T-helper 1 cell treated with Interleukin-12 subunit alpha and Interleukin-12 subunit beta and Interleukin-4 antibody, amounts not matched to agents 30 ng/mL and 1 ng/mL, for 36 hours (primary cell): ENCODE data around the gene SMARCAL1. TPM values are rescaled to one million over a fixed set of nuclear protein-coding genes. Genes with fewer than 3 reads are reported as not detected.

ENCODE experiments used
- intact Hi-C: fragments of 100-400 bp; cut with micrococcal nuclease; formaldehyde crosslinking; loops from one replicate; pipeline ENCODE4 v1.15.1; 2024
- total RNA-seq: library from RNA; stranded (reverse); gene quantifications from 2 replicates; pipeline ENCODE4 v1.2.3, GENCODE V29; 2022

SMARCAL1 gene
- total RNA-seq, 1 donor from 2014 or later, result 29.6 TPM

GRCh38 chr2:216392018-216392562, 20.2 kb upstream of the SMARCAL1 start:
- intact Hi-C loops, result no loop called here

DNA sequence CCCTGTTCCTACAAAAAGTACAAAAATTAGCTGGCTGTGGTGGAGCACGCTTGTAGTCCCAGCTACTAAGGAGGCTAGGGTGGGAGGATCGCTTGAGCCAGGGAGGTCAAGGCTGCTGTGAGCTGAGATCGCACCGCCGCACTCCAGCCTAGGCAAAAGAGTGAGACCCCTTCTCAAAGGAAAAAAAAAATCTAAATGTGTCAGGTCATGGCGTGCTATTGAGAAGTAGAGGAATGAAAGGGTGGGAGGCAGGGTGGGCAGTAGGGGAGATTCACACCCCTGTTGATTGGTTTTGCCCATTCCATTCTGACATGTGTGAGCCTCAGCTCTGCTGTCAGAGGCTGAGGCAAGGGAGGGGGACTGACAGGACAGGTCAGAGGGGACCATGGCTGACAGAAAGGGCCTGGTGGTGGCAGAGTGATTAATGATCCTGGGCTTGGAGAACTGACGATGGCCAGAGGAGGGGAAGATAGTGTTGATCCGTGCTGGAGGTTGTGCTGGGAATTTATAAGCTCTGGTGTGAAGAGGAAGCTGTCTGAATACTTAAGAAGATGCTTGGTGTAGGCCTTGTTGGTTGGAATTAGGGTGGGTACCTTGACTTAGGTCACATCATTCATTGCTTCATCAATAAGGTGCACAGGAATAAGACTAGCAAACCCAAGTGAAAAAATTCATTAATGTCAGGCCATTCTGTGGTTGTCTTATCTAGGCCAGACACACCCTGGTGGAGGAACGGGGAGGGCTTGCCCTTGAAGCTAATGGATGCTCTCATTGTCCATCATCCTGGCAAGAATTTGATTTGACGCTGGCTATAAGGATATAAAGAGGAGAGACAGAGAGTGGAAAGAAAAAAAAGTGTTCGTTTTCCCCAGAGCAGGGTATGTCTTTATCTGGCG, 19.1 kb upstream of the SMARCAL1 start:
- intact Hi-C loops, result no loop called here

DNA sequence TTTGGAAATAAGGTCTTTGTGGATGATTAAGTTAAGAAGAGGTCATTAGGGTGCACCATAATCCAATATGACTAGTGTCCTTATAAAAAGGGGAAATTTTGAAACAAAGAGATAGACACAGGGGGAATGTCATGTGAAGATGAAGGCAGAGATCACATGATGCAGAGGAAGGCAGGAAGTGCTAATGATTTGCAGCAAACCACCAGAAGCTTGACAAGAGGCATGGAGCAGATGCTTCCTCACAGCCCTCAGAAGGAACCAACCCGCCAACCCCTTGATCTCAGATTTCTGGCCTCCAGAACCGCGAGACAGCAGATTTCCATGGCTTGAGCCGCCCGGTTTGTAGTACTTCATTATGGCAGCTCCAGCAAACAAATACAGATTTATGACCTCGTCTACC, 17.4 kb upstream of the SMARCAL1 start:
- intact Hi-C loops, result no loop called here

DNA sequence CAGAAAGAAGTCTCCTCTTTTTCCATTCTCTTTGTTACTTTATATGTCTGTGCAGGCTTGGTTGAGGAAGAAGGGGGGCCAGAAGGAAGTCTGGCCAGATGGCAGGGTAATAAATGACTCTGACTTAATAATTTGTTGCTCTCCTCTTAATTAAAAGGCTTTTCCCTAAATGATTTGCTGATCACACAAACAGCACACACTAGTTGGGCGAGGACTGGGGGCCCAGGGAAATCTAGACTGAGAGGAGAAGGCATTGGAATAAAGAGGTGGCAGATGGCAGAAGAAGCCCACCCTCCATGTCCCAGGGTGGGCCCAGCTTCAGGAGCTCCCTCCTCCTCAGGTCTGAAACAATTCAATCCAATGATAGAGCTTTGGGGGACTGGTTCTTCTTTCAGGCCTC, 12.7 kb upstream of the SMARCAL1 start:
- intact Hi-C loops, result no loop called here

DNA sequence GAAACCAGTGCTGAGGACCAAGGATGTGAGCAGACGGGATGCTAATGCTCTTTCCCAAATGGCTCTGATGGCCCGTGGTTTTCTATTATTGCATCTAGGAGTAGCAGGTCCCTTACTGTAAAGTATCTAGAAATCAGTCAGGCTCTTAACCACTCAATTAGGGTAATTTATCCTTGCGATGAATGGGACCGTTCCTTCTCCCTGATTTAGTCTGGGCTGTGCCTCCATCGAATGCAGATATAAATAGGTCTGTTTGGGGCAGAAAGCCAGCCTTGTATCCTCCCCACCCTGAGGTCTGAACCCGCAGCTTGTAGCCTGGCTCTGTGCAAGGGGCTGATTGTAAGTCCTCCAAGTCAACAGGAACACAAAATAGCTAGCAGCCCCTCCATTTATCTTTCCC, 9.5 kb upstream of the SMARCAL1 start:
- intact Hi-C loops, result no loop called here

DNA sequence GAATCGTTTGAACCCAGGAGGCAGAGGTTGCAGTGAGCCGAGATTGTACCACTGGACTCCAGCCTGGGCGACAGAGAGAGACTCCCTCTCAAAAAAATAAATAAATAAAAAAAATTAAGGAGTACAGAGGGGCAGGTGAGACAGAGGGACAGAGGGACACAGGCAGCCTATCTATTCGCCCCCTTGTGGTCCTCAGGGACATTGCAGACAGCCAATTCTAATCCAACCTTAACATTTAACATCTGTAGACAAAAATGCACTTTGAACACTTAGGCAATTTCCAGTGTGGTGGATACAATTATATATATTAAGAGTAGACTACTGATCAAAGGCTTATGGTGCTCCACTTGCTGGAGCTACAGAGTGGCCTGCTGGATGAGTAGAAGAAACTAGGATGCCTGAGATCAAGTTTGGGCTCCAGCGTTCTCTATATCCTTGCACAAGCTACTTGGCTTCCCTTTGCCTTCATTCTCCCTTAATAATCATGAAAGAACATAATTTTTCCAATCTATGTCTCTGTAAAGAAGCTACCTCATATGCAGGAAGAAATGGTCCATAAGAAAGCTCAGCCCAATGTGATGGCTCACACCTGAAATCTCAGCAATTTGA, 8.2 kb upstream of the SMARCAL1 start:
- intact Hi-C loops, result loop anchor here (1.0 to 2.0 kb wide), 7 partner anchors 51 to 370 kb away; no protein-coding TSS in a partner anchor

DNA sequence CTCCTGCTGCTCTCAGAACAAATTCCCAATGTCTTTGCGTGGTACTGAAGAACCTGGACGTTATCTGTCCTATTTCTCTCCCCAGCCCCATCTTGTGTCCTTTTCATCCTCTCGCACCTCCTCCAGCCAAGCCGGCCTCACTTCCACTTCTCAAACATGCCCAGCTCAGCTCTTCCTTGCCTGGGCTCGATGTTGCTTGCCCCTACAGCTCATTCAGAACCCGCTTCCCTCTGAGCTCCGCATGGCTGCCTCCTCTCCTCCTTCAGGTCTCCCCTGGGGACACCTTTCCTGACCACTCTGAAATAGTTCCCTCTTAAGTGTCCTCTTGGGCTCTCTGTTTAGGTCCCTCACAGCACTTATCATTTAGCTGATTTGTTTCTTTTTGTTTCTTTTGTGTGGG, 6.7 kb upstream of the SMARCAL1 start:
- intact Hi-C loops, result loop anchor here (2.0 kb wide), 3 partner anchors 183 to 261 kb away; no protein-coding TSS in a partner anchor

- intact Hi-C loops, result loop anchor here (1.0 kb wide), 1 partner anchor 19 kb away; no protein-coding TSS in a partner anchor
Observed at GRCh38 chr2:216406826-216407225, 5.5 kb upstream of the SMARCAL1 start.

DNA sequence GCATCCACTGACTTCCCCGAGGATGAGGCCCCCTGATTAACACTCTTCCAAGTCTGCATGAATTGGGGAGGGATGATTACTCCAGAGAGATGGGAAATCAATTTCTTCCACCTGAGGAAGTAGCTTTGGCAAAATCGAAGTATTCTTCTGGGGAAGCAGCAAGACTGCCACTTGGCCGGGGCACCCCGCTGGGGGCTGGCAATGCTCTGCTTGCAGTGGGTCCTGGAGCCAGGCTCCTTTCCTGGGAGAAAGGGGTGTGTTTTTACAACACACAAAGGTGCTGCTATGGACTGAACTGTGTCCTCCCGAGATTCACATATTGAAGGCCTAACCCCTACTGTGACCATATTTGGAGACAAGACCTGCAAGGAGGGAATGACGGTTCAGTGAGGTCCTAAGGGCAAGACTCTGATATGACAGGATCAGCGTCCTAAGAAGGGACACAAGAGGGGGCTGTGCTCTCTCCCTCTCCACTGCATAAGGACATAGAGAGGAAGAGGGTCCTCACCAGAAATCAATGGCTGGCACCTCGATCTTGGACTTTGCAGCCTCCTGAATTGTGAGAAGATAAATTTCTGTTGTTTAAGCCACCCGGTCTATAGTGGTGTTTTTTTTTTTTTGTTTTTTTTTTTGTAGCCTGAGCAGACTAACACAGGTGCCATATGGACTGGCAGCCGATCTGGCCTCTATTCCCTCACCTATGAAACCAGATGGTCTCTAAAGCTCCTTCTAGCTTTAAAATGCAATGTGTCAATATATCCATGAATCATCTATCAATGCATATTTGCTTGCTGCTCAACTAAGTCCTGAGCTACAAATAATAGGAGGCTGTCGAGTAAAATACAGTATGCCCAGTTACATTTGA, 3.6 kb upstream of the SMARCAL1 start:
- intact Hi-C loops, result no loop called here

- intact Hi-C loops, result loop anchor here (5.0 kb wide), 1 partner anchor 1817 kb away; no protein-coding TSS in a partner anchor
Observed at GRCh38 chr2:216410550-216410949, 1.7 kb upstream of the SMARCAL1 start.

GRCh38 chr2:216413882-216414281, 1.6 kb downstream of the SMARCAL1 start:
- intact Hi-C loops, result loop anchor here (2.0 to 5.0 kb wide), 2 partner anchors 25 to 1813 kb away; no protein-coding TSS in a partner anchor

DNA sequence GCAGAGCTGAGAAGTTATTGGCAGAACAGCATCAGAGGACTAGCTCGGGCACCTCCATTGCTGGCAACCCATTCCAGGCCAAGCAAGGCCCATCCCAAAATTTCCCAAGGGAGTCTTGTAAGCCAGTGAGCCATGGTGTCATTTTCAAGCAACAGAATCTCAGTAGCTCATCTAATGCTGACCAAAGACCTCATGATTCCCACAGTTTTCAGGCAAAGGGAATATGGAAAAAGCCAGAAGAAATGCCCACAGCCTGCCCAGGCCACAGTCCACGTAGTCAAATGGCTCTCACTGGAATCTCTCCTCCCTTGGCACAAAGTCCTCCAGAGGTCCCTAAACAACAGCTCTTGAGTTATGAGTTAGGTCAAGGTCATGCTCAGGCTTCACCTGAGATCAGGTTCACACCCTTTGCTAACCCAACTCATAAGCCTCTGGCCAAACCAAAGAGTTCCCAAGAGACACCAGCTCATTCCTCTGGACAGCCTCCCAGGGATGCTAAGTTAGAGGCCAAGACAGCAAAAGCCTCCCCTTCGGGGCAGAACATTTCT, 2.6 kb downstream of the SMARCAL1 start:
- intact Hi-C loops, result loop anchor here (5.0 kb wide), 1 partner anchor 1812 kb away; no protein-coding TSS in a partner anchor

DNA sequence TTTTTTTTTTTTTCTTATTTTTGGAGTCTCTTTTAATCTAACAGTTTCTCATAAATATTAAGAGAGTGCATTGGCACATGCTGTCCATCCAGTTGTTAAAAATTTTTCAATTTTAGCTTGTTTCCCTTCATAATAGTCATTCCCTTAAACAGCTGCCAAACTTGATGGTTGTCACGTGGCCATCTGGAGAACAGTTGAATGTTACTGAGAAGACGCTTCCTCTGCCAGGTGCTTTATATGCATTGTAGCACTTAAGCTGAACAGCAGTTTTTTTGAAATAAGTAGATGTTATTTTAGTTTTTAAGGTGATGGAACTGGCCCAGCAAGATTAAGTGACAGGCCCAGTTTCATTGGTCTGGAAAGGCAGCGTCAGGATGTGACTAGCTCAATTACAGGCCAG, 3.3 kb downstream of the SMARCAL1 start:
- intact Hi-C loops, result no loop called here

- intact Hi-C loops, result no loop called here
Observed at GRCh38 chr2:216416571-216417307, 4.5 kb downstream of the SMARCAL1 start.

- intact Hi-C loops, result no loop called here
Observed at GRCh38 chr2:216418981-216419380, 6.7 kb downstream of the SMARCAL1 start.

DNA sequence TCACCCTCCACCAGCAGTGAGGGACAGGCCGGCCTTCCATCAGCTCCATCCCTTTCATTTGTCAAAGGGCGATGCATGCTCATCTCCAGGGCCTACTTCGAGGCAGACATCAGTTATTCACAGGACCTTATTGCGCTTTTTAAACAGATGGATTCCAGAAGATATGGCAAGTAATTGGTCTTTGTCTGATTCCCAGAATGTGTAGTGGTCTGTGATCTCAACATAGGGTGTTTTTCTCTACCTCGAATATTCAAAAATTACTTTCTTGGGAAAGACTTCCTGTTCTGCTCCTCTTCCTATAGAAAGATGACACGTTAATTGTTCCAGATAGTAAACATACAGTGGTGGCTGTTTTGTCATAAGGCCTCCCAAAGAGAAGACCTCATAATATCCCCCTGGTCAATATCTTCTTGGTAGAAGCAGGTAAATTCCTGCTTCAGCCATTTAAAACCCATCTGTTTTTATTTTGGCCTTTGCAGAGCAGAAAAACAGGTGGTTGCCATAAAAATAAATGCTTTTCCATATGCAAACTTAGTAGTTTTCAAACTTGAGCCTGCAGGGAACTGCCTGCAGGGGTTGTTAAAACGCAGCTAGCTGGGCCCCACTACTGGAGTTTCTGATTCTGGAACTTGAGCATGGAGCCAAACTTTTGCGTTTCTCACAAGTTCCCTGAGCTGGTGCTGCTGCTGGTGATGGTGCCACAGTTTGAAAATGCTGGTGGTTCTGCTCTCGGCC, 8.2 kb downstream of the SMARCAL1 start:
- intact Hi-C loops, result no loop called here

- intact Hi-C loops, result no loop called here
Observed at GRCh38 chr2:216423071-216423470, 10.8 kb downstream of the SMARCAL1 start.

GRCh38 chr2:216424274-216424673, 12.0 kb downstream of the SMARCAL1 start:
- intact Hi-C loops, result no loop called here

DNA sequence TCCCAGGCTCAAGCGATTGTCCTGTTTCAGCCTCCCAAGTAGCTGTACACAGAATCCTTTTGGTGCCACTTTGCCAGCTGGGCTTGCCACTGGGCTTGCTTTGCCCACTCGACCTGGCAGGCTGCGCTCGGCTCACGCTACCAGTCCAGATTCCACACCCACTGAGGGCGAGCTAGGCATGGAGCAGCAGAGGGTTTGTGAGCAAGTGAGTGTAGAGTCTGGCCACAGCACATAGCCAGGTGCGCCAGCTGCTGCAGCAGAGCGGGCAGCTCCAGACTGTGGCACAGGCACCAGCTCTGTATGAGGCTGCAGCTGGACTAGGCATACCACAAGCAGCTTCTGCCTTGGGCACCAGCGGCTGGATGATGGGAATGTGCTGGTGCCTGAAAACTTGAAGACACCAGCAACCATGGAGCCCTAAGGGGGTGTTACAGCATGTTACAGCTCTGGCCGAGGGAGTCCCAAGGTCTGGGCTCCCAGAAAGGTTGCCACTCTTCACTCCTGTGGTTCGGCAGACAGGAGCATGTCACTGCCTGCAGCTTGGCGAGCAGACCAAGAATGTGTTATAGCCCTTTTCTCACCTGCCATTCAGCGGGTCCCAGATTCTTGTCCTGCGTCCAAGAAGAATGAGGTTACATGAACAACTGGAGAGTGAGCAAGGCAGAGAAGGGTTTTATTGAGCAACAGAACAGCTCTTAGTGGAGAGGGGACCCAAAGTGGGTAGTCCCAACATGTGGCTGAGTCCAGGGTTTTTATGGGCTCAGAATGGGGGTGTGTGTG, 12.9 kb downstream of the SMARCAL1 start:
- intact Hi-C loops, result no loop called here
